Fibroblast of lung (primary cell): Measurements from ENCODE around the gene OR5K3.

Experiments used
- CTCF ChIP-seq, 2 donors: IDR thresholded peaks in 1 of 2; conservative IDR thresholded peaks in 1 of 2; 1 replicate in 1 of 2; 2 replicates in 1 of 2; pipeline ENCODE4 v1.5.1; 2011 to 2012; ENCODE audit warnings: low read length in 2 of 2, control low read depth in 1 of 2, inconsistent platforms in 1 of 2, low read depth in 1 of 2, mild to moderate bottlenecking in 1 of 2
- EZH2 ChIP-seq: IDR thresholded peaks from 2 replicates; pipeline ENCODE4 v1.5.1; 2012; ENCODE audit warnings: low read length, control low read depth, mild to moderate bottlenecking; ENCODE audit errors: missing control alignments

GRCh38 chr3:98440283-98440682, 49.8 kb downstream of the OR5K3 start:
- TF ChIP-seq CTCF (conservative IDR thresholded peaks at IDR 0.05 in 1 of 2, IDR thresholded peaks at IDR 0.05 in 1 of 2; ENCODE audit: low read depth in 1 of 2, low read length in 2 of 2), result no peak
- no peak for TF ChIP-seq EZH2
